ENCODE data around the gene VWA3A. TPM values are rescaled to one million over a fixed set of nuclear protein-coding genes. Genes with fewer than 3 reads are reported as not detected.
"Not testable (repeated sequence)": the region's sequence is repeated elsewhere in the genome, so short reads cannot be mapped to it uniquely, and the experiment has no call there.

Gene VWA3A
- total RNA-seq, 1 donor from 2014 or later, result 0.13 TPM

DNA sequence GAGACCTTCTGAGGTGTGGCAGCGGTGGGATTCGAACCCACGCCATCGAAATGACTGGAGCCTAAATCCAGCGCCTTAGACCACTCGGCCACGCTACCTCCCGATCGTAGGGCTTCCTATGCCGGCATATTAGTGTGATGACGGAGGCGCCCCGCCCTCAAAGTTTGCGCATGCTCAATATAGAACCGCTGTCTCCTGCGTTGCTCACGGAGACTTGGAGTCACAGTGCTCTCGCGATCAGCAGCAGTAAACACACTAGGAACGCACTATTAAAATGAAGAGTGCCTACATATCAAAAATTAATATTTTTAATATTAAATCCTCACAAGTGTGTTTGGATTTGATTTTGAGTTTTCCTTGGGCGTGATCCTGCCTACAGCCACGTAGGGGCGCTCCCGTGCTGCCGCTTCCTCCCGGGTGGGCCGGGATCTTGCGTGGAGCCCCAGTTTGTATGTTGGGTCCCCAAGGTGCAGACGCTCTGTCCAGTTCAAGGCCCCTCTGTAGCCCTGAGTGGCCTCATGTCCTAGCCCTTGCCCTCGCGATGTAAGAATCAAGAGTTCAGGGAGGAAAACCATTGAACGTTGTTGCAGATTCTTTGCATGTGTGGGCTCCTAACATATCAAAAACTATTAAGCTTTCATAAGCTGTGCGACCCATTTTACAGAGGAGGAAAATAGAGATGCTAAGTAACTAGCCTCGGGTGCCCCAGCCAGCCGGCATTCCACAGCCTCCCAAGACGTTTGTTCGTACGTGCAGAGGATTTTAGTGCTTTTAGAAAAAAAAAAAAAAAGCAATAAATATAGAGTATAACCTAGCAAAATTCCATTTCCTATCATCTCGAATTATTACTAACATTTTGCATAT lies 103.6 kb downstream of the VWA3A start:
- peak; percentile 83 to 90 for DNase-seq (ENCODE audit: low read depth in 2 of 2)

DNA sequence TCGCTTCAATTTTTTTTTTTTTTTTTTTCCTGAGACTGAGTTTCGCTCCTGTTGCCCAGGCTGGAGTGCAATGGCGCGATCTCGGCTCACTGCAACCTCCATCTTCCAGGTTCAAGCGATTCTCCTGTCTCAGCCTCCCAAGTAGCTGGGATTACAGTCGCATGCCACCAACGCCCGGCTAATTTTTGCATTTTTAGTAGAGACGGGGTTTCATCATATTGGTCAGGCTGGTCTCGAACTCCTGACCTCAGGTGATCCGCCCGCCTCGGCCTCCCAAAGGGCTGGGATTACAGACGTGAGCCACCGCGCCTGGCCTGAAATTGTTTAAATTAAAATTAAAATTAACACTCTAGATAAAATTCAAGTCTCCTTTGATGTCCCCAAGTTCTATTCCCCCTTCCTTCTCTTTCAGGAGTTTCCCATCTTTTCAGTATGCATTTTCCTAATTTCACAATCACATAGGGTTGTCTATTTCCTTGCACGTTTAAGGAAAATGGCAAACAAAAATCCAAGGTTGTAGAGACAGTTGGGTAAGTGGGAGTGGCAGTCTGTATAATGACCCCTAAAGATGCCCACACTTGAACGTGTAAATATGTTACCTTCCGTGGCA lies 104.3 kb downstream of the VWA3A start:
- DNase-seq (ENCODE audit: low read depth in 2 of 2), result not testable (repeated sequence)

DNA sequence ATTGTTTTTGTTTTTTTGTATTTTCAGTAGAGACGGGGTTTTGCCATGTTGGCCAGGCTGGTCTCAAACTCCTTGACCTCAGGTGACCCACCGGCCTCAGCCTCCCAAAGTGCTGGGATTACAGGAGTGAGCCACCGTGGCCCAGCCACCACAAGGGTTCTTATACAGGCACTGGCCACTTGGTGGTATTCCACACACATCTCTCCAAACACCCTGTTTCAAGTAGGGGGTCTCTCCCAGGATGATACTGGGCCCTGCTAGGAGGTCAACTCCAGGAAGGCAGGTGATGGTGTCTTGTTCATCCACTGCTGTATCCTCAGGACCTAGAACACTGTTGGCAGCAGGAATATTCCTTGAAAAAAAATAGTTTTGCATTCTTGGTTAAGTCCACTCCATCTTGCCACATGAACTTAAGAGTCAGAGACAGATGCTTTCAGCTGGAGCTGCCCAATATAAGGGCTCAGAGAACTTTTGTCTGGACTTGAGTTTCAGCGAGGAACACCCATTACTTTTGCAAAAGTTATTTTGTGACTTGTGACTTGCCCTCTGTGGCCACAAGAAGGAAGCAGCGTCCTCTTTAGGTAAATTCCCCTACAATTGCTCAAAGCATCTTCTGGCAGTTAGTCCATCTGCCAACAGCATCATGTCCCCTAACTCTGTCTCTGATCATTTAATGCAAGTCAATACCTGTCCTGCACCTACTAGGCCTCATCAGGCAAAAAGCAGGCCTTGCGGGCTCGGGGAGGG lies 106.4 kb downstream of the VWA3A start:
- no peak for DNase-seq (ENCODE audit: low read depth in 2 of 2)

DNA sequence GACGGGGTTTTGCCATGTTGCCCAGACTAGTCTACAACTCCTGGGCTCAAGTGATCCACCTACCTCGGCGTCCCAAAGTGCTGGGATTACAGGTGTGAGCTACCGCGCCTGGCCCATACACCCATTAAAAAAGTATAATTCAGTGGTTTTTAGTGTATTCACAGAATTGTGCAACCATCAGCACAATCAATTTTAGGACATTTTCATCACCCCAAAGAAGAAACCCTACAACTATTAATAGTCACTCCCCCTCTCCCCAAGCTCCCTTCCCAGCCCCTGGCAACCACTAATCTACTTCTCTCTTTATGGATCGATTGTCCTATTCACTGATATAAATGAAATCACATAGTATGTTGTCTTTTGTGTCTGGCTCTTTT lies 109.9 kb downstream of the VWA3A start:
- no peak for DNase-seq (ENCODE audit: low read depth in 2 of 2)

DNA sequence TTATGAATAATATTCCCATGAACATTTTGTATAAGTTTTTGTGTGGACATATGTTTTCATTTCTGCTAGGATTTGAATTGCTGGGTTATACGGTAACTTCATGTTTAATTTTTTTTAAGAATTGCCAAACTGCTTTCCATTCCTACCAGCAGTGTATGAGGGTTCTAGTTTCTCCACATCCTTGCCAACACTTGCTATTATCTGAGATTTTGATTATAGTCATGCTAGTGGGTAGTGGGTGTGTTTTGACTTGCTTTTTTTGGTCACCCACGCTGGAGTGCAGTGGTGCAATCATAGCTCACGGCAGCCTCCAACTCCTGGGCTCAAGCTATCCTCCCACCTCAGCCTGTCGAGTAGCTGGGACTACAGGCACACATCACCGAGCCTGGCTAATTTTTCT lies 110.8 kb downstream of the VWA3A start:
- DNase-seq (ENCODE audit: low read depth in 2 of 2), result no peak

DNA sequence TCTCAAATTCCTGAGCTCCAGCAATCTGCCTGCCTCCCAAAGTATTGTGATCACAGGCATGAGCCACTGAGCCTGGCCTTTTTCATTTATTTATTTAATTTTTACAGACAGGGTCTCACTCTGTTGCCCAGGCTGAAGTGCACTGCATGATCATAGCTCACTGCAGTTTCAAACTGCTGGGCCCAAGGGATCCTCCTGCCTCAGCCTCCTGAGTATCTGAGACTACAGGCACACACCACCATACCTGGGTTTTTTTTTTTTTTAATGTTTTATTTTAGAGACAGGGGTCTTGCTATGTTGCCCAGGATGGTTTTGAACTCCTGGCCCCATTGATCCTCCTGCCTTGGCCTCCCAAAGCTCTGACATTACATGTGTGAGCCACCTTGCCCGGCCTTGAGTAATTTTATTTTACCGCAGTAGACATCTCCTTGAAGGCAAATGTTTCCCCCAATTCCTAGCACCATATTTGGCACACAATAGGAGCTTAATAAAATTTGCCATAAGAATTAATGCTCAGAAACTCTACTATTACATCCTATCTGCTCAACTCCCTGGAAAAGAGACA lies 111.8 kb downstream of the VWA3A start:
- no peak for DNase-seq (ENCODE audit: low read depth in 2 of 2)

GRCh38 chr16:22205577-22206012 lies 113.3 kb downstream of the VWA3A start:
- no peak for DNase-seq (ENCODE audit: low read depth in 2 of 2)

DNA sequence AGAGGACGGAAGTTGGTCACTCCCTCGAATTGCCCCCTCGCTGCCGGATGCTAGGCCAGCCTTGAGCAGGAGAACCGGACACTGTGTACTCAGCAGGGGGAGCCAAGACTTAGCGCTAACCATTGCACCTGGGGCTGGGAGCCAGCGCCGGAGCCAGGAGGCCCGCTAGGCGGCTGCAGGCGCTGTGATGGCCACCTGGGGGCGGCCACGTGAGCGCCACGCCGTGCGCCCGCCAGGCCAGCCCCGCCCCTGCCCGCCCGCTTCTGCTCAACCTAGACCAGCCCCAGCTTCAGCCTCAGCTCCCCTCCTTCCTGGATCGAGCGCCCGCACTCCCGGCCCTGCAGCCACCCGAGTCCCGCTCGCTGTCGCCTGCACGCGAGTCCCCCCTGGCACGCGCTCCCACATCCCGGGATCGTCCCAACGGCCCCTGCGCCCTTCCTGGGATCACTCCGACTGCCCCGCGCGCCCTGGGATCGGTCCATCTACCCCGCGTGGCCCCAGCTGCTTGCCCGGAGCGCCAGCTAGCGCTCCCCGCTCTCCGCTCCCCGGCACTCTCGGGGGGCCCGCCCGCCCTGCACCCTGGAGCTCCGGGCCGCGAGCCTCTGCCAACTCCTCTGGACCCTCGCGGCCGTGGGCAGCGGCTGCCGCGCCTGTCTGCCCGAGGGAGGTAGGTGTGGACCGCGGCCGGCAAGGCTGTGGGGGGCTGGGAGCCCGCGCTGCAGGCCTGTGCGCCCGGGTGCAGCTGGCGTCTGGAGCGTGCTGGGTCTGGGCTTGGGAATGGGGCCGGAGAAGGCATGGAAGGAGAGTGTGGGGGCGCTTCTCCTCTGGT lies 113.9 kb downstream of the VWA3A start, which contains the start of gene EEF2K:
EEF2K (plus strand) TSS at position 266 of the 829 bp plus-strand sequence. CDS start 19,452 bp downstream, outside the sequence.
- DNase-seq (ENCODE audit: low read depth in 2 of 2), result peak in 1 of 2 donors; percentile 96

Other genes with a start within 250 kb of the VWA3A start
- gene NPIPB4, start 234.8 kb upstream of the VWA3A start, total RNA-seq, result 9.6 and 28.3 TPM in 2 replicates
- 229 and 282 TPM in 2 replicates for gene UQCRC2, start 139.2 kb upstream of the VWA3A start, total RNA-seq
- not detected in 2 replicates for gene PDZD9, start 91.4 kb upstream of the VWA3A start, total RNA-seq
- gene MOSMO, start 84.4 kb upstream of the VWA3A start, total RNA-seq, result 9.8 and 11.8 TPM in 2 replicates
- 0.13 TPM in 2 replicates for gene SDR42E2, start 70.0 kb downstream of the VWA3A start, total RNA-seq
- gene EEF2K, start 113.7 kb downstream of the VWA3A start, total RNA-seq, result 33.8 and 35.1 TPM in 2 replicates
- 31.8 and 57.5 TPM in 2 replicates for gene POLR3E, start 204.9 kb downstream of the VWA3A start, total RNA-seq